HepG2 (cell line): ENCODE data around the gene KIF22. TPM values are rescaled to one million over a fixed set of nuclear protein-coding genes. Genes with fewer than 3 reads are reported as not detected.

ENCODE experiments used
- ATF3 ChIP-seq: sonication (generic); formaldehyde crosslinking; IDR thresholded peaks from 2 replicates; pipeline ENCODE4 v1.4.0; 2020; ENCODE audit warnings: missing genetic modification reagents
- BATF2 ChIP-seq: sonication (generic); formaldehyde crosslinking; IDR thresholded peaks from 2 replicates; pipeline ENCODE4 v1.8.0; 2022; ENCODE audit warnings: mild to moderate bottlenecking, missing genetic modification reagents, moderate library complexity
- CENPT ChIP-seq: sonication (generic); formaldehyde crosslinking; IDR thresholded peaks from 2 replicates; pipeline ENCODE4 v1.8.0; 2022; ENCODE audit warnings: low read depth, mild to moderate bottlenecking, moderate library complexity, missing genetic modification reagents
- CREBL2 ChIP-seq: sonication (generic); formaldehyde crosslinking; IDR thresholded peaks from 2 replicates; pipeline ENCODE4 v1.8.1; 2023; ENCODE audit warnings: missing genetic modification reagents, mild to moderate bottlenecking, borderline replicate concordance
- ELF3 ChIP-seq: IDR thresholded peaks from 2 replicates; pipeline ENCODE4 v1.6.1; 2016; ENCODE audit warnings: missing genetic modification reagents, missing compliant biosample characterization
- ESRRA ChIP-seq: sonication (generic); formaldehyde crosslinking; IDR thresholded peaks from 2 replicates; pipeline ENCODE4 v1.5.1; 2020; ENCODE audit warnings: mild to moderate bottlenecking, low read depth, missing genetic modification reagents
- FOXP4 ChIP-seq: sonication (generic); formaldehyde crosslinking; IDR thresholded peaks from 2 replicates; pipeline ENCODE4 v1.4.0; 2020; ENCODE audit warnings: missing genetic modification reagents
- HOXD1 ChIP-seq: sonication (generic); formaldehyde crosslinking; IDR thresholded peaks from 2 replicates; pipeline ENCODE4 v1.5.0; 2020; ENCODE audit warnings: missing genetic modification reagents
- MAFK ChIP-seq, 2 experiments: IDR thresholded peaks in 1 of 2; conservative IDR thresholded peaks in 1 of 2; 2 replicates each; pipeline ENCODE4 v1.6.1; 2011; ENCODE audit warnings: improper control_type of control experiment in 2 of 2, low read length in 2 of 2
- PRDM10 ChIP-seq: sonication (generic); formaldehyde crosslinking; IDR thresholded peaks from 2 replicates; pipeline ENCODE4 v1.4.0; 2020; ENCODE audit warnings: low read depth, missing genetic modification reagents
- TCF7 ChIP-seq: sonication (generic); IDR thresholded peaks from 2 replicates; pipeline ENCODE4 v1.6.1; 2016; ENCODE audit warnings: antibody characterized with exemption, low read depth
- ZGPAT ChIP-seq: IDR thresholded peaks from 2 replicates; pipeline ENCODE4 v1.6.1; 2016; ENCODE audit warnings: mild to moderate bottlenecking
- ZMAT3 ChIP-seq: sonication (generic); formaldehyde crosslinking; conservative IDR thresholded peaks from 2 replicates; pipeline ENCODE4 v1.7.0; 2021; ENCODE audit warnings: missing genetic modification reagents
- ZNF234 ChIP-seq: sonication (generic); formaldehyde crosslinking; conservative IDR thresholded peaks from 2 replicates; pipeline ENCODE4 v1.5.1; 2020; ENCODE audit warnings: mild to moderate bottlenecking, missing genetic modification reagents
- ZNF44 ChIP-seq: sonication (generic); formaldehyde crosslinking; IDR thresholded peaks from 2 replicates; pipeline ENCODE4 v1.5.1; 2020; ENCODE audit warnings: mild to moderate bottlenecking, missing genetic modification reagents
- ZNF446 ChIP-seq: sonication (generic); formaldehyde crosslinking; IDR thresholded peaks from 2 replicates; pipeline ENCODE4 v1.5.0; 2020; ENCODE audit warnings: mild to moderate bottlenecking, missing genetic modification reagents
- ZNF616 ChIP-seq: sonication (generic); formaldehyde crosslinking; IDR thresholded peaks from 2 replicates; pipeline ENCODE4 v1.5.0; 2020; ENCODE audit warnings: low read depth, mild to moderate bottlenecking, missing genetic modification reagents
- ZNF782 ChIP-seq: sonication (generic); formaldehyde crosslinking; IDR thresholded peaks from 2 replicates; pipeline ENCODE4 v1.4.0; 2020; ENCODE audit warnings: missing genetic modification reagents, mild to moderate bottlenecking, borderline replicate concordance
- ZZZ3 ChIP-seq: sonication (generic); formaldehyde crosslinking; IDR thresholded peaks from 2 replicates; pipeline ENCODE4 v1.4.0; 2020; ENCODE audit warnings: missing genetic modification reagents, mild to moderate bottlenecking, borderline replicate concordance
- polyA plus RNA-seq, 8 experiments: library from polyadenylated mRNA; depleted of rRNA in 3 of 8; stranded (reverse) in 7 of 8; unstranded in 1 of 8; fragments of >200 nt; fragmentation: Illumina TruSeq in 4 of 8; extraction: Trizol in 4 of 8; gene quantifications; 2 replicates each; pipeline versions ENCODE4 v1.2.1 to v1.2.3, GENCODE V29; 2011 to 2016; ENCODE audit warnings: low read depth in 4 of 8, missing spikeins in 1 of 8, mixed read lengths in 1 of 8; ENCODE audit not compliant: insufficient read depth in 1 of 8
- total RNA-seq, 5 experiments: library from RNA; depleted of rRNA; stranded (reverse); fragments of >200 nt; fragmentation: Illumina TruSeq; extraction: Trizol; gene quantifications; 2 replicates each; pipeline ENCODE4 v1.2.3, GENCODE V29; 2016; ENCODE audit warnings: low read depth in 1 of 5

KIF22 gene
- total and polyA plus RNA-seq, 2 of the 13 experiments (the other 11 are each of a cell fraction or from before 2014, with no cell fraction given) = 95.8 to 118 TPM

- TF ChIP-seq ZGPAT (CRISPR knock-in tag) = peak; percentile 97
- TF ChIP-seq ZZZ3 (CRISPR knock-in tag) = peak; percentile 94
- TF ChIP-seq ZNF44 (CRISPR knock-in tag) = 0 out of 2 replicates have a peak, but pooled peaks have one; percentile 79
- peak; percentile 99 for TF ChIP-seq CENPT (CRISPR knock-in tag)
- no peak; the same call in 1 of the 2 replicates for TF ChIP-seq PRDM10 (CRISPR knock-in tag)
- TF ChIP-seq HOXD1 (CRISPR knock-in tag) = peak; percentile 90; the same call in 1 of the 2 replicates
- no peak for TF ChIP-seq TCF7
- peak; percentile 51; the same call in 1 of the 2 replicates for TF ChIP-seq ATF3 (CRISPR knock-in tag)
- no peak for TF ChIP-seq MAFK (conservative IDR thresholded peaks at IDR 0.05 in 1 of 2, IDR thresholded peaks at IDR 0.05 in 1 of 2; ENCODE audit: low read length in 2 of 2)
- no peak for TF ChIP-seq ZNF234 (CRISPR knock-in tag)
- TF ChIP-seq ZNF446 (CRISPR knock-in tag) = peak; percentile 95
- peak; percentile 99 for TF ChIP-seq ZMAT3 (CRISPR knock-in tag)
- TF ChIP-seq BATF2 (CRISPR knock-in tag) = peak; percentile 99
- peak; percentile 97; the same call in 1 of the 2 replicates for TF ChIP-seq CREBL2
- TF ChIP-seq FOXP4 (CRISPR knock-in tag) = peak; percentile 72
- peak; percentile 83 for TF ChIP-seq ESRRA (CRISPR knock-in tag)
- TF ChIP-seq ELF3 (CRISPR knock-in tag) = peak; percentile 69; the same call in 1 of the 2 replicates
- peak; percentile 99 for TF ChIP-seq ZNF616
- peak; percentile 100 for TF ChIP-seq ZNF782 (CRISPR knock-in tag)
These were observed 17.1 kb downstream of the KIF22 start (continued) for GRCh38 chr16:29807426-29808218.
